Fibroblast of skin of right biceps (primary cell): ENCODE data around the gene TMED10.

Source experiments
- DNase-seq: peaks from one replicate; pipeline ENCODE4 v3.0.0-alpha.2; 2013

Gene TMED10

DNA sequence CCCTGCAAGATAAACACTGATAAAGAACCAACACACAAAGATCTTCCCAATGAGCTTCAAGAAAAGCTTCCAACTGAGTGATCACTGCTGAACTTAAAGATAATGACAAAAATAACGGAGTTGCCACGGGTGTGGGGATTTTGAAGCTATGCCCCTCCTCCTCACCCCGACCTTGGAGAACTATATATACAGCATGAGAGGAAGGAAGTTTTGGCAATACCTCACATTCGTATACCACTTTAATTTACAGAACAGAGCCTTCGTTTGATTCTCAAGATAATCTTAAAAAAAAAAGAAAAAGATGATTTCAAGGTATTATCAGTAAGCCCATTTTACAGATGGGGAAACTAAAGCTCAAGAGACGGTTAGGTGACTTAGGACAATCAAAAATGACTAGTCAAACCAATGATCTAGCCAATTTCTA lies 50.3 kb downstream of the TMED10 start:
- DNase-seq: no peak

- peak; percentile 67 for DNase-seq
Measured at GRCh38 chr14:75125617-75126016, 50.8 kb downstream of the TMED10 start.

DNA sequence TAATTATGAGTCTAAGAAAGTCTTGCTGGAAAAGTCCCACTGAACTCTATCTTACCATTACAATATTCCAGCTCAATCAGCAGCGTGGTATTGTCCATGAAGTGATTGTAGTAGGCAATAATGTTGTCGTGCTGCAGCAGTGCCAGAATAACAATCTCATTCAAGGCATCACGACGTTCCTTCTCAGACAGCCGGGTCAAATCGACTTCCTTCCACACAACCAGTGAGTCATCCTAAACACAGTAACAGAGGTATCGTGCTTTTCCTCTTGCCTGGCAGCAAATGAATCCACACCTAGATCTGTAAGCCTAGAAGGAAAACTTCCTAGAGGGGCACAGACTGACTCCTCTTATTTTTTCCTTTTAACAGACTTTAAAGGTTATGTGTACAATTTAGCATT lies 52.4 kb downstream of the TMED10 start:
- DNase-seq: peak; percentile 30

DNA sequence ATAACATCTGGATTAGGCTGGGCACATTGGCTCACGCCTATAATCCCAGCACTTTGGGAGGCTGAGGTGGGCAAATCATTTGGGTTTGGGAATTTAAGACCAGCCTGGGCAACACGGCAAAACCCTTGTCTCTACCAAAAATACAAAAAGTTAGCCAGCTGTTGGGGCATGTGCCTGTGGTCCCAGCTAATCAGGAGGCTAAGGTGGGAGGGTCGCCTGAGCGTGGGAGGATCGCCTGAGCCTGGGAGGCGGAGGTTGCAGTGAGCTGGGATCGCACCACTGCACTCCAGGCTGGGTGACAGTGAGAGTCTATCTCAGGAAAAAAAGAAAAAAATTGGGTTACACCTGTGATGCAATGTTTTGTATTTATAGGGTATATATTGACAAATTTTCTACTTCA lies 54.9 kb downstream of the TMED10 start:
- no peak for DNase-seq

DNA sequence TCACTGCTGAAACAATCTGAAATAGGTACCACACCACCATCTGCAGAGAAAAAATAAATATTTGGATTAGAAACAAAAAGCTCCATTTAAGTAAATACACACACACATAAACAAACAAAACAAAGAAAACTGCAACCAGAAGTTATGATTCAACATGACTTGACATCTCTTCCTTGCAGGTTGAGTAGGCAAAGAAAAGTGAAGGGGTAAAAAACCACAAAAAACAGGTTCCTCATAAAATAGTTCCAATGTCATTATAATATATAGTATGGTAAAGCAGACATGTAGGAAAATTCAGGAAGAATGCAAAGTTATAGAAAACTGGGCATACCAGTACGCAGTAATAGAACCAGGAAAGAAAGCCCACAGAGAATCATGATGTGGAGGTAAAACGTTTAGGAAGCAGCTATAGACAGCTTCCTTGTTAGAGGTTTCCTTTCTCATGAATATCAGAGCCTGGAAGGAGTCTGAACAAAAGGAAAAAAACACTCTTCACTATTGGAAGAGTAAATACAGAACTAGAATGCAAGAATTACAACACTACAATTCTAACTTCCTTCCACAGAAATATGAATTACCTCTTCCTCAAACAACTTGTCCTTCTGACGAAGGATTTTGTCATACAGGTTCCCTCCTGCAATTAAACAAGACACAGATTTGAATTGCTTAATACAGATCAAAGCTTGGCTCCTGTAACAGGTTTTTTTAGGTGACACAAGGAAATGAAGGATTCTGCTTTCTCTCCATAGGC lies 55.7 kb downstream of the TMED10 start:
- DNase-seq: no peak

- DNase-seq: peak; percentile 17
Measured at GRCh38 chr14:75119056-75119455, 57.4 kb downstream of the TMED10 start.

GRCh38 chr14:75113932-75114539 lies 62.4 kb downstream of the TMED10 start:
- DNase-seq: no peak

GRCh38 chr14:75109877-75110276 lies 66.5 kb downstream of the TMED10 start:
- DNase-seq: no peak

GRCh38 chr14:75107186-75107585 lies 69.2 kb downstream of the TMED10 start:
- DNase-seq: no peak

DNA sequence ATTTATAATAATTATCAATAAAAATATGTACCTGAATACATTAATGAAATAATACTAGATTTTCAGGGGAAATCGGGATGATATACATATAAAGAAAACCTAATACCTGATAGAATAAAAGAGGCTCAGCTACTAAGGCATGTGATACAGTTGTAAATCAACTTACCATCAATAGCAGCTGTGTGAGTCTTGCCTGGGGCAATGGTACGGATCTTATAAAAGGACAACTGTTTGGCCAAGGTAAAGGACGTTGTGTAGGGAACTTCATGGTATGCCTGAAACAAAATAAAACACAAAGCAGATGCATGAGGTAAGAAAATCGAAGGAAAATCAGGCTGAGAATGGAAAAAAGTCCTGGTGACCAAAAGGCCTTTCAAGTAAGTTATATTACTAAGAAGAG lies 74.9 kb downstream of the TMED10 start:
- DNase-seq: no peak

- no peak for DNase-seq
Measured at GRCh38 chr14:75098682-75099081, 77.7 kb downstream of the TMED10 start.

GRCh38 chr14:75098212-75098611 lies 78.2 kb downstream of the TMED10 start:
- DNase-seq: no peak

DNA sequence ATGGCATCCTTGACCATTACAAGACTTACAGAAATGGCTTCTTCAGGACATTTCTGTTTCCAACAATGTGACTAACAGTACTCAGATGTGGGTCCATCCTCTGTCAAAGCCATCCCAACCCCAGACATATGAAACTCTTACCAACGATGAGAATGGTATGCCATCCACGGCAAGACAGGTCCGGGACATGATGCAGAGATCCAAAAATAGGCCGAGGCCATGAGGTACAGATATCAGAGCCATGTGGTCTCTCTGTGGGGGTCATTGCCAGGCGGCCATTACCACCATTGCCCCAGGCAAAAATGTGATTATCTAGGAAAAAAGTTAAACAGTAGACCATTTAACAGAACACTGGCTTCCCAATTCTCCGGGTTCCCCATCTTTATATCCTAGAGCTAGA lies 79.5 kb downstream of the TMED10 start:
- no peak for DNase-seq

GRCh38 chr14:75095690-75096089 lies 80.7 kb downstream of the TMED10 start:
- DNase-seq: no peak

DNA sequence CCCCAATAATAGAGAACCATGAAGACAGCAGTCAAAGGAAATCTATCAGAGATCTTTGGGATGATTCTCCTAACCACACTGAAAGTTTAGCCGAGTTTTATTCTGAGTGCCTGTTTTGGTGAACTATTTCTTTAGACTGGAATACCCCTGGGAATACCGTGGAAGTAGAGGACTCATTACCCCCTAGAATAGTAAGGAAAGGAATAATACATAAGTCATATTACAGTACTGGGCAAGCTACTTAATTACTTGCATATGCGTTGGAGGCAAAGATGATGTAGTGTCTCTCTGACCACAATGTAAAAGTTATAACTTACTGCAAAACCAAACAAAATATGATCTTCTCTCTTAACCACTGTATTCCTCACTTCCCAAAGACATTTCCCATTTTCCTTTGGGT lies 81.5 kb downstream of the TMED10 start:
- DNase-seq: peak; percentile 71

GRCh38 chr14:75092698-75093097 lies 83.7 kb downstream of the TMED10 start:
- DNase-seq: no peak

DNA sequence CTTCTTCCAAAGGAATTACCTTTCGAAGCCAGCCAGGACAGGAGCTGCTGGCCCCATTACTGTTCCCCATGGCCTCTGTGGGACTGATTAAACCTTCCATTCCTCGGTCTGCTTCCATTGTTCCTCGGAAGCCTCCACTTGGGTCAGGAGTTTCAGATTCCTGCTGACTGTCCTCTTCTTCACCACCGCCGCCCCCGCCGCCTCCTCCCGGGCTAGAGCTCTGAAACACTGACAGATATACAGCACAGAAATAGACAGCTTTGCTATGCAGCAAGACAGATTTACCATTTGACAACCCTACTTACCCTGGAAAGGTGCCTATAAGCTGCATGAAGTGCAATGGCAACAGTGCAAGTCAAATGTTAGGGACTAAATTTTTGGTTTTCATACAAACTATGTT lies 85.2 kb downstream of the TMED10 start:
- no peak for DNase-seq

GRCh38 chr14:75090353-75090752 lies 86.1 kb downstream of the TMED10 start:
- peak; percentile 44 for DNase-seq

DNA sequence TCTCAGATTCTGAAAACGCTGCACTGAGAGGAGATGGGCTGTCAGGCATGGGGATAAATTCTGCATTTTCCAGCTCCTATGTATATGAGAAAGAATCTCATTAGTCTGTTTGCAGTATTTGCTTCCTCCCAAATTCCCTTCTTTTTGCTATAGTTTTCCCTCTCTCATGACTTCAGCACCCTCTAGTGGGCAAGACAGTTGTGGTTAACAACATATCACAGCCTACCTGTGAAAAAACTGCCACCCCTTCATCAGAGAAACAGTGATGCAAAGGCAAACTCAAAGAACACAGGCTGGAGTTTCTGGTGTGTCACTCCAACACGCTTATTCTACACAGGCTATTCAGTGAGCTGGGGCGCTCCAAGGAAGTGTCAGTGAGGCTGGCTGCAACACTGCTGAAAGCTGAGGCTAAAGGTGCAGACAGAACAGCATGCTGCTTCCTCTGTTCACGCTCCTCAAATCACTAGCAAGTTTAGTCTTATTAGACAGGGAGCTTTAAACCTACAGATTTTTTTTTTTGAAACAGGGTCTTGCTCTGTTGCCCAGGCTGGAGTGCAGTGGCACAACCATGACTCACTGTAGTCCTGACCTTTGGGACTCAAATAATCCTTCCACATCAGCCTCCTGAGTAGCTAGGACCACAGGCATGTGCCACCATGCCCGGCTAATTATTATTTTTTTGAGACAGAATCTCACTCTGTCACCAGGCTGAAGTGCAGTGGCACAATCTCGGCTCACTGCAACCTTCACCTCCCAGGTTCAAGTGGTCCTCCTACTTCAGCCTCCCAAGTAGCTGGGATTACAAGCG lies 87.6 kb downstream of the TMED10 start:
- DNase-seq: peak; percentile 56

DNA sequence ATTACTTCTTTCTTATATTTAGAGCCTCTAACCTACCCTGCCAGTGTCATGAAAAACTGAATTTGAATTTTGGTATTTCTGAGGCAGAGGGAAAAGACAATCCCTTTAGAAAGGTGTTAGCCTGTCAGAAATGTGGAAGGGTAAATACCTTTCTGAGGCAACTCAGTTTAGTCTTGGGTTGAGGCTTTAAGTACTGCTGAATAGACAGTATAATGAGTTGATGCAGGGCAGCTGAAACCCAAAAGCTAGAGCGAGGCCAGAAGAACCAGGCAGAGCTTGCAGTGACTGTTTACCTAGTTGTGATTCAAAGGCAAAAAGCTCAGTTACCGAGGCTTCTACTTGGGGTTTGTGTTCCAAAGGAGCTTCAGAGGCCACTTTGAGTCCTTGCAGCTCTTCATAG lies 88.3 kb downstream of the TMED10 start:
- no peak for DNase-seq

DNA sequence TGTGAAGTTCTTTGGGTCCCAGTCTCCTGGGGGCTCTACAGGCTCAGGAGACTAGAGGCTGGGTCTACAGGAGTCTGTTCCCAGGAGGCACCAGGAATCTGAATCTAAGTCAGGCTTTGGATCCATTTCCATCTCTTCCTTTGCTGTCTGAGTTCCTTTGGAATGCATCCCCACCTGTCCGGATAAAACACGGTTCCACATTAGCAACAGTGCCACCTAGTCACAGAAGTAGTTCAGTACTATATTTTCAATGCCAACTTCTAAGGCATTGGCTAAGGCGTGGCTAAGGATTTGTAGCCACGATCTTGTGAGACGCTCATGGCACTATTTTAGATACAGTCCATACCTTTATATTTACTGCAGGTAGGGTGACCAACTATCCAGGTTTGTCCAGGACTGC lies 91.9 kb downstream of the TMED10 start:
- no peak for DNase-seq

GRCh38 chr14:75083271-75083670 lies 93.1 kb downstream of the TMED10 start:
- no peak for DNase-seq

DNA sequence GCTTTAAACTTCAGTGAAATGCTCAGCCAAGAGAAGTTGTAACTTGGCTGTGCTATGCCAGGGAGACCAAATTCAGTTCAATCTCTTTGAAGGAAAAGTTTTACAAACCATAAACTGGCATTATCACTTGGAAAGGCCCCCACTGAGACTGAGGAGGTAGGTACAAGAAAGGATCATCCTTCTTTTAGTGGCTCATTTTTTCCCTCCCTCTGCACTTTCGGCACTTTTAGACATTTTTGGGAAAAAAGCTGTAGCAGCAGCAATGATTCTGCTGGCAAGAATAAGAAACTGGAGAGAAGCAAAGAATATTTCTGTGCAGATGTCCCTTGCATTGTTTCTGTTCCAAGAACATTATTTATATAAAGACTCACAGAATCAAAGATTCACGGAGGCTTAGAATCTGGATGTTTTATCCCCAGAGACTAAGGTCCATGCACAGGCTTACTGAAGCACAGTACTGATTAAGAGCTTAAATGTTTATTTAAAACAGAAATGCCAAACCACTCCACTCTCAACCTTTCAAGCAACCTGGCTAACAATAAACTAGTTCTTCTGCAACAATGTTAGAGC lies 94.7 kb downstream of the TMED10 start:
- no peak for DNase-seq
